Fibroblast of peridontal ligament (primary cell): Measurements from ENCODE around the gene SLC41A3.

Experiments used
- DNase-seq: peaks from one replicate; pipeline ENCODE4 v3.0.0-alpha.2; 2010; ENCODE audit errors: extremely low read depth

SLC41A3 gene

GRCh38 chr3:126026761-126027160 is 57.2 kb downstream of the SLC41A3 start:
- no peak for DNase-seq

GRCh38 chr3:126026277-126026751 is 57.6 kb downstream of the SLC41A3 start:
- no peak for DNase-seq

GRCh38 chr3:126025862-126026261 is 58.1 kb downstream of the SLC41A3 start:
- no peak for DNase-seq

GRCh38 chr3:126025116-126025729 is 58.7 kb downstream of the SLC41A3 start:
- DNase-seq = no peak

GRCh38 chr3:126024049-126024854 is 59.7 kb downstream of the SLC41A3 start:
- no peak for DNase-seq

- DNase-seq = no peak
Measured at GRCh38 chr3:126023390-126023789, 60.5 kb downstream of the SLC41A3 start.

- DNase-seq = no peak
Measured at GRCh38 chr3:126022741-126023359, 61.1 kb downstream of the SLC41A3 start.

GRCh38 chr3:126021702-126022101 is 62.2 kb downstream of the SLC41A3 start:
- no peak for DNase-seq

- no peak for DNase-seq
Measured at GRCh38 chr3:126021224-126021623, 62.7 kb downstream of the SLC41A3 start.

GRCh38 chr3:126019683-126020082 is 64.2 kb downstream of the SLC41A3 start:
- no peak for DNase-seq

- DNase-seq = no peak
Measured at GRCh38 chr3:126018995-126019394, 64.9 kb downstream of the SLC41A3 start.

- no peak for DNase-seq
Measured at GRCh38 chr3:126018545-126018944, 65.4 kb downstream of the SLC41A3 start.

- DNase-seq = no peak
Measured at GRCh38 chr3:126017362-126017761, 66.6 kb downstream of the SLC41A3 start.

GRCh38 chr3:126016616-126017015 is 67.3 kb downstream of the SLC41A3 start:
- no peak for DNase-seq

GRCh38 chr3:126015075-126015474 is 68.8 kb downstream of the SLC41A3 start:
- no peak for DNase-seq

- peak; percentile 77 for DNase-seq
Measured at GRCh38 chr3:126014252-126014651, 69.7 kb downstream of the SLC41A3 start.

GRCh38 chr3:126013751-126014156 is 70.2 kb downstream of the SLC41A3 start:
- DNase-seq = no peak

GRCh38 chr3:126009181-126009580 is 74.7 kb downstream of the SLC41A3 start:
- DNase-seq = no peak

GRCh38 chr3:126008219-126008618 is 75.7 kb downstream of the SLC41A3 start:
- DNase-seq = no peak

- DNase-seq = no peak
Measured at GRCh38 chr3:126005951-126006350, 78.0 kb downstream of the SLC41A3 start.

GRCh38 chr3:126004692-126005091 is 79.2 kb downstream of the SLC41A3 start:
- no peak for DNase-seq

- DNase-seq = no peak
Measured at GRCh38 chr3:126004217-126004616, 79.7 kb downstream of the SLC41A3 start.
